SU-DHL-6 (cell line): ENCODE results near the gene HACE1.

Experiments used
- H2AFZ ChIP-seq: fragments of 200-600 bp; sonication (generic); 2 replicates; pipeline ENCODE4 v1.6.1; 2014; ENCODE audit warnings: low read depth, mild to moderate bottlenecking, moderate library complexity, mixed read lengths, antibody characterized with exemption, low read length; ENCODE audit not compliant: severe bottlenecking
- H3F3A ChIP-seq: fragments of 200-600 bp; shearing (Covaris generic); 2 replicates; pipeline ENCODE4 v1.6.0; 2016; ENCODE audit warnings: antibody characterized with exemption, mild to moderate bottlenecking; ENCODE audit not compliant: insufficient read depth
- H3K27ac ChIP-seq: fragments of 200-600 bp; sonication (generic); 2 replicates; pipeline ENCODE4 v1.5.1; 2016; ENCODE audit warnings: low read depth, mild to moderate bottlenecking, low read length, moderate library complexity, mixed read lengths
- H3K27me3 ChIP-seq: fragments of 200-600 bp; sonication (generic), shearing (Covaris generic); 2 replicates; pipeline ENCODE4 v1.6.0; 2014; ENCODE audit warnings: mild to moderate bottlenecking, low read length
- H3K36me3 ChIP-seq: fragments of 200-600 bp; sonication (generic); 2 replicates; pipeline ENCODE4 v1.6.1; 2014; ENCODE audit warnings: mild to moderate bottlenecking, low read length, mixed read lengths
- H3K4me2 ChIP-seq: fragments of 300-600, 200-600 bp; shearing (Covaris generic), sonication (generic); 2 replicates; pipeline ENCODE4 v1.6.0; 2014; ENCODE audit warnings: low read length, low read depth, mild to moderate bottlenecking; ENCODE audit not compliant: poor library complexity, severe bottlenecking
- H3K4me3 ChIP-seq: fragments of 200-600 bp; sonication (generic); 2 replicates; pipeline ENCODE4 v1.5.1; 2014; ENCODE audit warnings: antibody characterized with exemption, low read length, mild to moderate bottlenecking, mixed read lengths; ENCODE audit not compliant: insufficient read depth, poor library complexity, severe bottlenecking
- H3K79me2 ChIP-seq: fragments of 200-600 bp; sonication (generic); 2 replicates; pipeline ENCODE4 v1.6.1; 2014; ENCODE audit warnings: mild to moderate bottlenecking, low read length, moderate library complexity; ENCODE audit not compliant: insufficient read depth
- H3K9ac ChIP-seq: fragments of 200-600 bp; sonication (generic); 2 replicates; pipeline ENCODE4 v1.7.0; 2014; ENCODE audit warnings: mild to moderate bottlenecking, low read length
- H3K9me2 ChIP-seq: fragments of 200-600 bp; sonication (generic); replicated peaks from 2 replicates; pipeline ENCODE4 v1.6.1; 2014; ENCODE audit warnings: low read length; ENCODE audit not compliant: insufficient read depth
- H3K9me3 ChIP-seq: fragments of 200-600 bp; sonication (generic); 2 replicates; pipeline ENCODE4 v1.6.1; 2014; ENCODE audit warnings: low read length, mixed read lengths; ENCODE audit not compliant: insufficient read depth
- H4K20me1 ChIP-seq: fragments of 200-600 bp; sonication (generic); 2 replicates; pipeline ENCODE4 v1.6.1; 2014; ENCODE audit warnings: low read depth, mild to moderate bottlenecking, antibody characterized with exemption, low read length, moderate library complexity, mixed read lengths
- EZH2phosphoT487 ChIP-seq: fragments of 200-600 bp; sonication (generic), shearing (Covaris generic); conservative IDR thresholded peaks from 2 replicates; pipeline ENCODE4 v1.6.1; 2018; ENCODE audit warnings: mild to moderate bottlenecking, antibody characterized with exemption, low read length, moderate library complexity, mixed read lengths
- TF ChIP-seq, protein P1 (sequence below): fragments of 200-600 bp; sonication (generic); IDR thresholded peaks from one replicate; pipeline ENCODE4 v1.5.1; 2017; ENCODE audit warnings: antibody characterized with exemption, mild to moderate bottlenecking, low read length, moderate library complexity; ENCODE audit not compliant: insufficient read depth, poor library complexity, severe bottlenecking

HACE1 gene

DNA sequence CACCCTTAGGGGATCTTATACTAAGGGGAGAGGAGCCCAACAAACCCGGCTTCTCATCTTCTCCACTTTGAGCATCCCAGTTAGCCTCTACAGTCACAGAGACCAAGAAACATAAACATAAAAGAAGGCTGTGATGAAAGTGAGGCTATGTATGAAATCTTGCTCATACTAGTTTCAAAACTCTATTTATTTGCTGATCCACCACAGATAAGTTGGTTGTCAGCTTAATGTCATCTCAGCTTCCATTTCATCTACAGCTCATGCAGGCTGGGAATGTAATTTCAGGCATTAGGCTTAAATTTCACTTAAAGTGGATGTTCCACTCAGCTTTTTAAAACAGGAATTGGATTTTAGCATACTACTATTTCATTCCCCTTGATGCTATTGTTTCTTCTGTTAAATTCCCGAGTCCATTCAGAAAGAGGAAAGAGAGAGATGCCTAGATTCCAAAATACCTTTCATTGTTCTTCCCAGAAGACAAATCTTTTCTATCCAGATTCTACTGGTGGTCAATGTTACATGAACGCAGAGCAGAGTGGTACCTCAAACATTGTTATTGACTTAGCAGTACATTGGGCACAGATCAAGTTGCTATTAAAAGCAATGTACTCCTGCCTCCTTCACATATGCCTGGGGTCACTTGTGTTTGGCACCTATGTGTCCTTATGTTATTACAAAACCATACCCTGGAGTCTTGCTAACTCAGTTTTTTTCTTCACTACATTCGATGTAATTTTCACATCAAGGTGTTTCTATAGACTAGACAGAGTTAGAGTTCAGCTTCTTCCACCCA, 149.0 kb downstream of the HACE1 start:
- Histone ChIP-seq H3F3A (no peaks in the 10 kb centered on the region), H3K9me3 (no peaks in the 10 kb centered on the region), H4K20me1 (no peaks in the 10 kb centered on the region), H3K4me3 (no peak overlapping the region), H3K27ac (no peak overlapping the region), H3K79me2 (no peaks in the 10 kb centered on the region), H3K27me3 (no peaks in the 10 kb centered on the region), H3K4me2 (no peak overlapping the region), H3K9ac (no peak overlapping the region), H2AFZ (no peak overlapping the region), H3K9me2 (no peaks in the 10 kb centered on the region), H3K36me3 (no peaks in the 10 kb centered on the region)
- TF ChIP-seq, protein P1, sequence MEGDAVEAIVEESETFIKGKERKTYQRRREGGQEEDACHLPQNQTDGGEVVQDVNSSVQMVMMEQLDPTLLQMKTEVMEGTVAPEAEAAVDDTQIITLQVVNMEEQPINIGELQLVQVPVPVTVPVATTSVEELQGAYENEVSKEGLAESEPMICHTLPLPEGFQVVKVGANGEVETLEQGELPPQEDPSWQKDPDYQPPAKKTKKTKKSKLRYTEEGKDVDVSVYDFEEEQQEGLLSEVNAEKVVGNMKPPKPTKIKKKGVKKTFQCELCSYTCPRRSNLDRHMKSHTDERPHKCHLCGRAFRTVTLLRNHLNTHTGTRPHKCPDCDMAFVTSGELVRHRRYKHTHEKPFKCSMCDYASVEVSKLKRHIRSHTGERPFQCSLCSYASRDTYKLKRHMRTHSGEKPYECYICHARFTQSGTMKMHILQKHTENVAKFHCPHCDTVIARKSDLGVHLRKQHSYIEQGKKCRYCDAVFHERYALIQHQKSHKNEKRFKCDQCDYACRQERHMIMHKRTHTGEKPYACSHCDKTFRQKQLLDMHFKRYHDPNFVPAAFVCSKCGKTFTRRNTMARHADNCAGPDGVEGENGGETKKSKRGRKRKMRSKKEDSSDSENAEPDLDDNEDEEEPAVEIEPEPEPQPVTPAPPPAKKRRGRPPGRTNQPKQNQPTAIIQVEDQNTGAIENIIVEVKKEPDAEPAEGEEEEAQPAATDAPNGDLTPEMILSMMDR, result no peak
- TF ChIP-seq EZH2phosphoT487, result no peak

DNA sequence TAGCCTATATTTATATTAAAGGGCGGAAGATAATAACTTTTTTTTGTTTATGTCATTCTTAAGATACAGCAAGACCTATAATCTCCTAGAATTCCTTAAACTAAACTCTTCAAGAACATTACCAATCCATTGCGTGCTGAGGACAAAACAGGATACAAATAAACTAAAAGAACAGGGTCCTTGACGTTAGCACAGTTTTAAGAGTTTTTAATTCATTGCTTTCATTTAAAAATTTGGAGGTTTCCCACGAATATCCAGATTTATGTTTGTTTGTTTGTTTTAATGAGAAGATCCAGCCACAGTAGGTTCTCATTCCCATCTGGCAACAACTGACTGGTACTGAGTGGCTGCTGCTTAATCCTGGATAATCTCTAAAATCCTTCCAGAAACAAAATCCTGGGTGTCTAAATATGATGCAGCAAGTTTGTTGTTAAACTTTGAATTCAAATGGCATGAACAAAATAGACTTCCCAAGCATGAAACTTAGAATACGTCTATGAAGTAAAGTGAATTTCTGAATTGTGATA, 153.7 kb downstream of the HACE1 start:
- no peak overlapping the region for H3K4me3 ChIP-seq
- no peaks in the 10 kb centered on the region for H4K20me1 ChIP-seq
- TF ChIP-seq EZH2phosphoT487, result no peak
- TF ChIP-seq, protein P1, result no peak

DNA sequence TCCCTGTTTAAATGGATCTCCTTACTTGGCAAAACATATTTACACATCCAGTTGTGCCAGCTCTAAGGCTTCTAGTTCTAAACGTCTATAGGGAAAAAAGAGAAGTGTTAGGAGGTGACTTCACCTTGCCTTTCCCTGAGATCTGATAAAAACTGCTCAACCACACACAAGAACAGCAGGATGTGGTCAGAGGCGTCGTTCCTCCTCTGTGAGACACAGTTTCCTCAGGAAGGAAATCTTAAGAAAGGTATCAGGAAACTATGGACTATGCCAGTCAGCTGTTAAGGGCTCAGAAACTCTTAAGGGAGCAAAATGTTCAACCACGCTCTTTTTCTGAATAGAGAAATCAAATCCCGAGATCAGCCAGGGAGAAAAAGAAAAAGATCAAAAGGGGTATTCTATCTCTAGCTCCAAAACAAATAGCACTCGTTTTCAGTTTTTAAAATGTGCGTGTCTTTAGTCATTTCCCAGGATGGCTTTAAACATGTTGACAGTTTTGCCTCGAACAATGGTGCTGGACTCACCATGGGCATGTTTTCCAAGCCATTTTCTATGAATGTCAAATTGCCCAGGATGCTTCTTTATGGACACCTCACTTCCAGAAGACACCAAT, 154.5 kb downstream of the HACE1 start:
- Histone ChIP-seq H3K36me3 (no peaks in the 10 kb centered on the region), H3K79me2 (no peaks in the 10 kb centered on the region), H3K27me3 (no peaks in the 10 kb centered on the region), H2AFZ (no peak overlapping the region), H4K20me1 (no peaks in the 10 kb centered on the region), H3K9me2 (no peaks in the 10 kb centered on the region), H3K4me2 (no peak overlapping the region), H3K27ac (no peak overlapping the region), H3K9me3 (no peaks in the 10 kb centered on the region), H3F3A (no peaks in the 10 kb centered on the region), H3K9ac (no peak overlapping the region), H3K4me3 (no peak overlapping the region)
- no peak for TF ChIP-seq EZH2phosphoT487
- TF ChIP-seq, protein P1, result no peak

More for the DNA sequence above, 153.7 kb downstream of the HACE1 start:
- no peak overlapping the region for H3K4me2 ChIP-seq
- no peaks in the 10 kb centered on the region for H3K9me3 ChIP-seq
- no peaks in the 10 kb centered on the region for H3F3A ChIP-seq
- no peaks in the 10 kb centered on the region for H3K36me3 ChIP-seq
- H3K9me2 ChIP-seq, result no peaks in the 10 kb centered on the region
- no peak overlapping the region for H3K9ac ChIP-seq
- no peaks in the 10 kb centered on the region for H3K79me2 ChIP-seq
- no peaks in the 10 kb centered on the region for H3K27me3 ChIP-seq
- H2AFZ ChIP-seq, result no peak overlapping the region
- H3K27ac ChIP-seq, result no peak overlapping the region
